ENCODE data around the gene NOXRED1. TPM values are rescaled to one million over a fixed set of nuclear protein-coding genes. Genes with fewer than 3 reads are reported as not detected.
A peak's percentile ranks its signal among the peaks of the same experiment; 100 is the strongest.

Gene NOXRED1
- total RNA-seq, 1 experiment from 2014 or later, result 0.10 TPM

DNA sequence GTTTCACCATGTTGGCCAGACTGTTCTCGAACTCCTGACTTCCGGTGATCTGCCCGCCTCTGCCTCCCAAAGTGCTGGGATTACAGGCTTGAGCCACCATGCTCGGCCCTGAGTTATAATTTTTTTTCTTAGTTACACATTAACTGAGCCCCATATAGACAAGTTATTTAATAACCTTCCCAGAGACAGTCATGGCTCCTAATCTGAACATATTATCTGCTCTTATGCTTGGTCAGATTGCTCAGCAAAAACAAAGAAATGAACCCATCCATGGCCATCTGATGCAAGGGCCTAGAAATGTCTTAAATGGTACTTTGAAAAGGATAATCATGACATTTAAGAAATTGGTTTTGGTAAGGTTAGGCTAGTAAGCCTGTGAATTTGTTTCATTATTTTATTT, 33.1 kb downstream of the NOXRED1 start:
- no TSS peak for BruUV-seq (replicated peaks)
- CTCF ChIA-PET, result no interaction called here
- TF ChIP-seq CTCF (IDR thresholded peaks at IDR 0.05) (no peak), SIN3A (IDR thresholded peaks at IDR 0.05; ENCODE audit: borderline replicate concordance, insufficient read depth, low read depth, low read length) (no peak), TCF7L2 (IDR thresholded peaks at IDR 0.05; ENCODE audit: low read depth, low read length) (no peak), POLR2AphosphoS5 (IDR thresholded peaks at IDR 0.05; ENCODE audit: low read depth, low read length) (no peak)
- TF ChIP-seq, protein P1, sequence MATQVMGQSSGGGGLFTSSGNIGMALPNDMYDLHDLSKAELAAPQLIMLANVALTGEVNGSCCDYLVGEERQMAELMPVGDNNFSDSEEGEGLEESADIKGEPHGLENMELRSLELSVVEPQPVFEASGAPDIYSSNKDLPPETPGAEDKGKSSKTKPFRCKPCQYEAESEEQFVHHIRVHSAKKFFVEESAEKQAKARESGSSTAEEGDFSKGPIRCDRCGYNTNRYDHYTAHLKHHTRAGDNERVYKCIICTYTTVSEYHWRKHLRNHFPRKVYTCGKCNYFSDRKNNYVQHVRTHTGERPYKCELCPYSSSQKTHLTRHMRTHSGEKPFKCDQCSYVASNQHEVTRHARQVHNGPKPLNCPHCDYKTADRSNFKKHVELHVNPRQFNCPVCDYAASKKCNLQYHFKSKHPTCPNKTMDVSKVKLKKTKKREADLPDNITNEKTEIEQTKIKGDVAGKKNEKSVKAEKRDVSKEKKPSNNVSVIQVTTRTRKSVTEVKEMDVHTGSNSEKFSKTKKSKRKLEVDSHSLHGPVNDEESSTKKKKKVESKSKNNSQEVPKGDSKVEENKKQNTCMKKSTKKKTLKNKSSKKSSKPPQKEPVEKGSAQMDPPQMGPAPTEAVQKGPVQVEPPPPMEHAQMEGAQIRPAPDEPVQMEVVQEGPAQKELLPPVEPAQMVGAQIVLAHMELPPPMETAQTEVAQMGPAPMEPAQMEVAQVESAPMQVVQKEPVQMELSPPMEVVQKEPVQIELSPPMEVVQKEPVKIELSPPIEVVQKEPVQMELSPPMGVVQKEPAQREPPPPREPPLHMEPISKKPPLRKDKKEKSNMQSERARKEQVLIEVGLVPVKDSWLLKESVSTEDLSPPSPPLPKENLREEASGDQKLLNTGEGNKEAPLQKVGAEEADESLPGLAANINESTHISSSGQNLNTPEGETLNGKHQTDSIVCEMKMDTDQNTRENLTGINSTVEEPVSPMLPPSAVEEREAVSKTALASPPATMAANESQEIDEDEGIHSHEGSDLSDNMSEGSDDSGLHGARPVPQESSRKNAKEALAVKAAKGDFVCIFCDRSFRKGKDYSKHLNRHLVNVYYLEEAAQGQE (IDR thresholded peaks at IDR 0.05; ENCODE audit: insufficient read depth in 1 of 2, low read depth in 2 of 2, low read length in 1 of 2), result no peak
- ATAC-seq (no peak), DNase-seq (ENCODE audit: low read depth, low spot score) (no peak)
- in situ Hi-C loops (cut with HindIII; ENCODE audit: low pct_unique_long_range_greater_than_20kb, low sequenced_read_pairs) (no loop called here), intact Hi-C loops (cut with micrococcal nuclease; ENCODE audit: unreplicated experiment) (no loop called here)
- Histone ChIP-seq H3K36me3 (ENCODE audit: control insufficient read depth, insufficient read depth, low read length) (no peaks in the 10 kb centered on the region), H3K27ac (ENCODE audit: low read length) (no peak overlapping the region), H3K9me3 (ENCODE audit: control insufficient read depth, insufficient read depth, low read depth, low read length) (no peaks in the 10 kb centered on the region), H3K4me1 (ENCODE audit: control insufficient read depth, insufficient read depth, low read length) (no peaks in the 10 kb centered on the region), H3K27me3 (ENCODE audit: control insufficient read depth, insufficient read depth, low read length) (no peaks in the 10 kb centered on the region), H3K4me3 (ENCODE audit: low read depth in 2 of 2, low read length in 2 of 2) (no peak overlapping the region)
- POLR2A ChIA-PET, result no interaction called here

DNA sequence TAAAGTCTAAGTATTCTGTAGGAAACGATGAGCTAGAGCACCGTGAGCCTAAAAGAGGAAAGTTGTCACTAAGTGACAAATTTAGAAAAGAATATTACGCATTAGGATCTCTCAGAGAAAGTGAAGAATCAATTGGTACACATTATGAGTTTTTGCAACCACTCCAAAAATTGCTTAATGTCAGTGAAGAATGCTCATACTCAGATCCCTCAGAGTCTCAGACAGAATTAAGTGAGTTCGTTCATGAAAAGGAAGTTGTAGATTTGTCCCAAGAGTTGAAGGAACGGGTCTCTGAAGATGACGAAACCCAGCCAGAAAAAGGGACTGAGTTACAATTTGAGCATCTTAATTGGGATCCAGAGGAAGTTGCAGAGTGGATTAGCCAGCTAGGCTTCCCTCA, 44.6 kb downstream of the NOXRED1 start:
- TF ChIP-seq CTCF (IDR thresholded peaks at IDR 0.05), result no peak
- no peak for TF ChIP-seq POLR2AphosphoS5 (IDR thresholded peaks at IDR 0.05; ENCODE audit: low read depth, low read length)
- TF ChIP-seq TCF7L2 (IDR thresholded peaks at IDR 0.05; ENCODE audit: low read depth, low read length), result no peak
- TF ChIP-seq, protein P1 (IDR thresholded peaks at IDR 0.05; ENCODE audit: insufficient read depth in 1 of 2, low read depth in 2 of 2, low read length in 1 of 2), result no peak
- TF ChIP-seq SIN3A (IDR thresholded peaks at IDR 0.05; ENCODE audit: borderline replicate concordance, insufficient read depth, low read depth, low read length), result no peak
- peaks cover 6% of the 10 kb centered on the region for H3K4me1 ChIP-seq (ENCODE audit: control insufficient read depth, insufficient read depth, low read length)
- ATAC-seq (no peak), DNase-seq (ENCODE audit: low read depth, low spot score) (no peak)
- no peaks in the 10 kb centered on the region for H3K9me3 ChIP-seq (ENCODE audit: control insufficient read depth, insufficient read depth, low read depth, low read length)
- H3K27me3 ChIP-seq (ENCODE audit: control insufficient read depth, insufficient read depth, low read length), result no peaks in the 10 kb centered on the region
- in situ Hi-C loops (cut with HindIII; ENCODE audit: low pct_unique_long_range_greater_than_20kb, low sequenced_read_pairs), result no loop called here
- BruUV-seq (replicated peaks), result TSS peak; percentile 82
- no peaks in the 10 kb centered on the region; the same call in 1 of the 2 replicates for H3K36me3 ChIP-seq (ENCODE audit: control insufficient read depth, insufficient read depth, low read length)
- H3K4me3 ChIP-seq (ENCODE audit: low read depth in 2 of 2, low read length in 2 of 2), result no peak overlapping the region
- POLR2A ChIA-PET, result no interaction called here
- CTCF ChIA-PET, result no interaction called here
- H3K27ac ChIP-seq (ENCODE audit: low read length), result no peak overlapping the region
- intact Hi-C loops (cut with micrococcal nuclease; ENCODE audit: unreplicated experiment), result no loop called here
